Epithelial cell of proximal tubule (primary cell): ENCODE measurements around the gene SLC25A33. TPM values are rescaled to one million over a fixed set of nuclear protein-coding genes. Genes with fewer than 3 reads are reported as not detected.

Source experiments
- DNase-seq: peaks from one replicate; pipeline ENCODE4 v3.0.0-alpha.2; 2011; ENCODE audit warnings: low read depth
- H3K4me3 ChIP-seq: 2 replicates; pipeline ENCODE4 v1.5.1; 2011; ENCODE audit warnings: low read depth, mild to moderate bottlenecking, low read length
- total RNA-seq: library from RNA; depleted of rRNA; stranded (reverse); fragments of >200 nt; gene quantifications from 2 replicates; pipeline ENCODE4 v1.2.3, GENCODE V29; 2015
- TF ChIP-seq, protein P1 (sequence below): conservative IDR thresholded peaks from 2 replicates; pipeline ENCODE4 v1.5.1; 2012; ENCODE audit warnings: low read depth, mild to moderate bottlenecking, low read length

Gene SLC25A33
- total RNA-seq, 1 donor from 2014 or later, result 6.2 TPM

DNA sequence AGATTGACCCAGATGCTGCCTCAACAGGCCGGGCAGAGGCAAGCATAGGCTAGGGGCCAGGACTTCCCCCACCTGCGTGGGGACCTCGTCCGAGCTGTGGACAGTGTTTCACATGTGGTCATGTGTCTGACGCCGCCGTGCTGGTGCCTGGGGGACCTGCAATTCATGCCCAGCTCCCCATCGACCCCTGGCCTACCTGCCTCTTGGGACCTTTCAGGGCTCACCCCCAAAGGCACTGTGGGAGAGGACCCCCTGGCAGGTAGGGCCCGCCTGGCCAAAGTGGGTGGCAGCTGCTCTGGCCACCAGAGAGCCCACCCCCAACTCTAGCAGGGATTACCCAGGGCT is 53.9 kb downstream of the SLC25A33 start:
- TF ChIP-seq, protein P1, sequence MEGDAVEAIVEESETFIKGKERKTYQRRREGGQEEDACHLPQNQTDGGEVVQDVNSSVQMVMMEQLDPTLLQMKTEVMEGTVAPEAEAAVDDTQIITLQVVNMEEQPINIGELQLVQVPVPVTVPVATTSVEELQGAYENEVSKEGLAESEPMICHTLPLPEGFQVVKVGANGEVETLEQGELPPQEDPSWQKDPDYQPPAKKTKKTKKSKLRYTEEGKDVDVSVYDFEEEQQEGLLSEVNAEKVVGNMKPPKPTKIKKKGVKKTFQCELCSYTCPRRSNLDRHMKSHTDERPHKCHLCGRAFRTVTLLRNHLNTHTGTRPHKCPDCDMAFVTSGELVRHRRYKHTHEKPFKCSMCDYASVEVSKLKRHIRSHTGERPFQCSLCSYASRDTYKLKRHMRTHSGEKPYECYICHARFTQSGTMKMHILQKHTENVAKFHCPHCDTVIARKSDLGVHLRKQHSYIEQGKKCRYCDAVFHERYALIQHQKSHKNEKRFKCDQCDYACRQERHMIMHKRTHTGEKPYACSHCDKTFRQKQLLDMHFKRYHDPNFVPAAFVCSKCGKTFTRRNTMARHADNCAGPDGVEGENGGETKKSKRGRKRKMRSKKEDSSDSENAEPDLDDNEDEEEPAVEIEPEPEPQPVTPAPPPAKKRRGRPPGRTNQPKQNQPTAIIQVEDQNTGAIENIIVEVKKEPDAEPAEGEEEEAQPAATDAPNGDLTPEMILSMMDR, result no peak
- H3K4me3 ChIP-seq, result no peak overlapping the region
- DNase-seq, result no peak

DNA sequence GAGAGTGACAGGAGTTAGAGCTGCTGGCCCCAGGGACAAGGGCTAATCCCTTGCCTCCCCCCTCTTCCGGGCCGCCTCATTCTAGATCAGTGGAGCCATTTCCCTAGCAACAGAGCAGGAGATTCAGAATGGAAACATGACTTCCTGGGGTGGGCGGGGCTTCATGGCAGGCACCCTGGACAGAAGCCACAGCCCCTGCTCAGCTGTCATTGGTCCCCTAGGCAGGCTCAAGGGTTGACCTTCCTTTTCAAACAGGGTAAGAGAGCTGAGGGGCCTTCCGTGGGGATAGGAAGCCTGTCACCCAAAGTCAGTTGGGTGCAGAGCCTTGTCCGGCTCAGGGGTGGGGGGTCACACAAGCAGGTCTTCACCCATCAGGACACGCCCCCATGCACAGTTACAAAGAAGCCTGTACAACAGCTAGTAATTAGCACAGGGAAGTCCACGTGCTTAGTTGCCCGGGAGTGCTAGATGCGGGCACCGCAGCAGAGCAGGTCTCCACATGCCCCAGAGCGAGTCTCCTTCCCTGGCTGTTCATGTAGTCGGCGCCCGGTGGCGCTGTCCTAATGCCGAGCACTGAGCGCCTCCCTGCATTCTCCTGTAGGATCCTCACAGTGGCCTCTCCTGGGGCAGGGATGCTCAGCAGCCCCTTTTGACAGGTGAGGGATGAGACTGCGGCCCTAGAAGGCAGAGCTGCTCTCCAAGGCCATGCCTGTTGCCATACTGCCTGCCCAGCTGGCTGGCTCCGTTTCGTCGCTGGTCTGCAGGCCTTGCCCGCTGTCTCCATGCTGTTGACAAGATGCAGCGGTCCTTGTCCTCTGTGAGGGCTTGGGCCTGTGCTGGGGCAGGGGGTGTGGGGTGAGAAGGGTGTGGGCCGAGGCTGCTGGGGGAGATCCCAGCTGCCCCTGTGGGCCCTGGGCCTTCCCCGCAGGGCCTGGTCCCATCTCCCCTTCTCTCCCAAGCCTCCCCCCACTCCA is 54.5 kb downstream of the SLC25A33 start:
- TF ChIP-seq, protein P1, result no peak
- no peak overlapping the region for H3K4me3 ChIP-seq
- no peak for DNase-seq

DNA sequence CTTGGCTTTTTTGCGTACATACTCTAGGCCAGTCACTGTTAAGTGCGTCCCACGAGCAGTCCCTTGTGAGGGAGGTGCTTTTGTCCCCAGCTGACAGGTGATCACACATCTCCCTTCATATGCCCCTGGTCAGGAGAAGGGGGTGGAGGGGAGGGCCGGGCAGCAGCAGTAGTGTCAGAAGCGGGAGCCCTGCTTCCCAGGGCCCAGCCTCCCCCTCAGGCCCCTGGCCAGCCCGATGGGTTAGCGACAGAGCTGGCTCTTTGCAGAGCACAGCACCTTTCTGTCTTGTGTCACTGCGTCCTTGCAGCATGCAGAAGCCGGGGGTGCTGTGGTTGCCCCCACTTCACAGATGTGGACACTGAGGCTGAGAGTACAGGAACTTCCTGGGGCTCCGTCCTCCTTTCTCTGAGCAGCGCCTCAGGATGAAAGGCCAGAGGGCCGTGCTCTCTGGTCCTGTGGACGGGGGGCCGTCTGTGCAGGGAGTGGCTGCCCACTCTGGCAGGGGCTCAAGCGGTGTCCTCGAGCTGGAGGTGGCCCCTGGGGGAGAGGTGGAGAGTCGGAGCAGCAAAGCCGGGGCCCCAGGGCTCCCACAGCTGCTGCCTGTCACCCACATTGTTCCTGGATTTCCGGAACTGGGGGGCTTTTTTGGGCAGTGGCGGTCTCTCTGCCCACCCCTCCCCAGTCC is 55.3 kb downstream of the SLC25A33 start:
- no peak overlapping the region for H3K4me3 ChIP-seq
- no peak for DNase-seq
- TF ChIP-seq, protein P1, result no peak

DNA sequence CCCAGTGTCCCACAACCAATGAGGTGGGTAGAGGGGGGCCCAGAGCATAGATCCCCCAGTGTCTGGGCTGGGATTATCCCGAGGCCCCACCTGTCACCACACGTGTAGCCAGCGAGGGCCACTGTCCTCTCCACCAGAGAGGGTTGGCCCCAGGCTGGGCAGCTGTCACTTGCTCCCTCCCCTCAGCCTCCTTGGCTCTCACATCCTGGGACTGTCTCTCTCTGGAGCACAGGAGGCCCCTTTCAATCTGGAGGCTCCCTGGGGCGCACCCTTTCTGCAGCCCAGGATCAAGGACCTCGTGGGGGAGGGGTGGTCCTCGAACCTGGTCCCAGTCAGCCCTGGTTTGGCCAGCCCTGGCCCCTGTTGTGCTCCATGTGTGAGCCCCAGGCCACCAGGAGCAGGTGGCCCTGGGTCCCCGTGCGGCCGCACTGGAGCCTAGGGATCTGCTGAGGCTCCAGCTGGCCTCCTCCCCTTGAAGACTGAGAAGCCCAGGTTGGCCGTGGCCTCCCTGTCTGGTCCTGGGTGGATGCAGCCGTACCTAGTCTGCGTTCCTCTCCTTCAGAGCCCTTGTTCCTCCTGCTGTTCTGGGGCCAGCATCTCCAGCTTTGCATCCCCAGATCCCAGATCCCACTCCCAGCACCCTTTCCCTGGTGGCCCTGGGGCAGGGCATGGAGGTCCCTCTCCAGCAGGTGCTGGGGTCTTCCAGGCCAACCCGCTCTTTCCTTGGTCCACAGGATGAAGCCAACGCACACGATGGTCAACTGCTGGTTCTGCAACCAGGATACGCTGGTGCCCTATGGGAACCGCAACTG is 56.1 kb downstream of the SLC25A33 start:
- TF ChIP-seq, protein P1, result no peak
- DNase-seq, result no peak
- H3K4me3 ChIP-seq, result no peak overlapping the region

DNA sequence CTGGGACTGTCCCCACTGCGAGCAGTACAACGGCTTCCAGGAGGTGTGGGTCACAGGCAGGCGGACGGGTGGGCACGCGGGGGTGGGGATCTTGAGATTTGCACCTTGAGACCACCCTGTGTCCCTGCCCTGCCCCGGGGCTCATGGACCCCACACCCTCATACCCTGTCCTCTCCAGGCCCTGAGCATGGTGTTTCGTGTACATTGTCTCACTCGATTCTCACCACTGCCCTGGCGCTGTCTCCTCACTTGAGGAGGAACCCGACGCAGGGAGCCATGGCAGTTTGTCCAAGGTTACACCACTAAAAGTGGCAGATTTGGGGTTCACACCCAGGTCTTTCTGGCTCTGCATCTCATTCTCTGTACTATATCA is 56.7 kb downstream of the SLC25A33 start:
- no peak overlapping the region for H3K4me3 ChIP-seq
- TF ChIP-seq, protein P1, result no peak
- DNase-seq, result no peak

DNA sequence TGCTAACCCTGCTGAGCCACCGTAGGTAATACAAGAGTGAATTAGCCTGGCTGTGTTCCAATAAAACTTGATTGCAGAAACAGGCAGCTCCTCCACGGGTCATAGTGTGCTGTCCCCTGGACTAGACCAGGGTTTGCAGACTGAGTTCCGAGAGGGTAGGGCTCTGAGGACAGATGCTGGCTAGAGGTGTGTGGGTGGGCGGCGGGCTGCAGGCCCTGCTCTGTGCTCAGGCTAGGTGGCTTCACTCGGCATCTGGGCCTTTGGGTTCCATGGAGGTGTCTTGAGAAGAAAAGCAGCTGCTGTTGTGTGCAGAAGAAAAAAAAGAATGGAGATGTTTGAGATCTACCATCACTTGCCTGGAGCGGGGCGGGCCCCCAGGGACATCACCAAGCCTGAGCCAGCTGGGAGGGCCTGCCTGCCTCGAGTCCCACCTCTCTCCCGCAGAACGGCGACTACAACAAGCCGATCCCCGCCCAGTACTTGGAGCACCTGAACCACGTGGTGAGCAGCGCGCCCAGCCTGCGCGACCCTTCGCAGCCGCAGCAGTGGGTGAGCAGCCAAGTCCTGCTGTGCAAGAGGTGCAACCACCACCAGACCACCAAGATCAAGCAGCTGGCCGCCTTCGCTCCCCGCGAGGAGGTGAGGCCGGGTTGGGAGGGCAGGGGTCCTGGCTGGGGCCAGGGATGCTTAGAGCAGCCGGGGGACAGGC is 57.3 kb downstream of the SLC25A33 start:
- TF ChIP-seq, protein P1, result no peak
- H3K4me3 ChIP-seq, result no peak overlapping the region
- DNase-seq, result no peak
